Hindlimb muscle (tissue), 1 donor: Measurements from ENCODE around the gene MORF4L2. TPM values are rescaled to one million over a fixed set of nuclear protein-coding genes. Genes with fewer than 3 reads are reported as not detected.
"Not testable (repeated sequence)": the region's sequence is repeated elsewhere in the genome, so short reads cannot be mapped to it uniquely, and the experiment has no call there.

Experiments used
- DNase-seq: peaks from one replicate; pipeline ENCODE4 v3.0.0-alpha.2; 2013
- polyA plus RNA-seq: library from polyadenylated mRNA; unstranded; fragments of 120-200 nt; gene quantifications from one replicate; pipeline ENCODE4 v1.2.1, GENCODE V29; 2013; ENCODE audit not compliant: insufficient read length

Gene MORF4L2
- polyA plus RNA-seq, 1 donor, result 192 TPM

DNA sequence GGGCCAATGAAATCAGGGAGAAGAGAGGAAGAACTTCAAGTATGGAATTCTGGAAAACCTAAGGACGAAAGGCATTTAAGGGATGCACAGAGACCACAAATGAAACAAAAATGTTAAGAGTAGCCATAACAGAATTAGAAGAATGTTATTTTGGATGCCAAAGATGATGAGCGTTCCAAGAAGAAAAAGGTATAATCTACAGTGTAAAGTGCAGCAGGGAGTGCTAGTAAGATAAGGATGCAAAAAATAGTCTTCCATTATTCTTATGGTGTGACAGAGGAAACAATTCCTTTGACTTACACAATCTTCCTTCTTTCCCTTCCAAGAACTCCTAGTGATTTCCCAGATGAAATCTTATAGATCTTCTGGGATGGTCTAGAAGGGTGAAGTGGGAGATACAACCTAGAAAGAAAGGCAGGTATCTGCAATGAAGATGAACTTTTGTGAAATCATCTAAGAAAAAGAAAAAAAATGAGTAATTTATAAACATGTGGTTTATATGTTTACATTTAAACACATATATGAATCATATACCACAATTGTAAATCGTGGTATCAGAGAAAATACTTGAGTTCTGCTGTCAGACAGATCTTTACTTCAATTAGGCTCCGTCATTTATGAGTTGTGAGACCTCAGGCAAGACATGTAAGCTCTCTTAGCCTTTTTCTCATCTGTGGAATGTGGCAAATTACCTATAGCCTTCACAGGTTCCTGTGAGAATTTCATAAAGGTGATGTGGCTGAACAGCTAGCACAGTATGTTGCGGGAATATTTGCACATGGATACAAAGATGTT lies 8.1 kb downstream of the MORF4L2 start:
- DNase-seq, result no peak

DNA sequence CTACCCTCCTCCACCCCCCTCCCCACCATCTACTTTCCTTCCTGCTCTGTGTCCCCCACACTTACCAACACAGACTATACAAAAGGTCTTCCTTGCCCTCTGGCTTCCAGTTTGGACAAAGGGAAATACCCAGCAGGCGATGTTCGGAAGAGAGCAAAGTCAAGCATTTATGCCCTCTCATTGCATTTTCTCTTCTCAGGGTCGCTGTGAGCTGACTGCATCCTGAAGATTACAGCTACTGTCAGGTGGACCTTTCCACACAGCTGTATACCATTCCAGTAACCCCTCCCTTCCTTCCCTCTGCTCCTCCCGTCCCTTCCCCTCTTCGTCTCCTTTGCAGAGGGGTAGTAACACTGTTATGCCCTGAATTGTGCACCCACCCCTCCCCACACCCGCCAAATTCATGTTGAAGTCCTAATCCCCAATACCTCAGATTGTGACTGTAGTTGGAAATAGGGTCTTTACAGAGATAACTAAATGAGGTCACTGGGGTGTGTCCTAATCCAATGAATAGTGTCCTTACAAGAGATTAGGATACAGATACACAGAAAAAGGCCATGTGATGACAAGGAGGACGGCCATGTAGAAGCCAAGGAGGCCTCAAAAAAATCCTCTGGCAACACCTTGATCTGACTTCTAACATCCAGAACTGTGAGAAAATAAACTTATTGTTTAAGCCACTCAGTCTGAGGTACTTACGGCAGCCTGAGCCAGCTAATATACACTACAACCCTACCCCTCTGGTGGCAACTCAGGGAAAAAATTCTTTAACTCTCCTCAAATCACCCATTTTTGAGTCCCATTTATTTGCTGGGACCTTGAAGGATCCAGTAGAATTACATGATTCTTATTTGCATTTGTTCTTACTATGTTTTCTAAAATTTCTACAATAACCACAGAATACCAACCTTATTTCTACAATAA lies 11.7 kb downstream of the MORF4L2 start:
- DNase-seq, result no peak

DNA sequence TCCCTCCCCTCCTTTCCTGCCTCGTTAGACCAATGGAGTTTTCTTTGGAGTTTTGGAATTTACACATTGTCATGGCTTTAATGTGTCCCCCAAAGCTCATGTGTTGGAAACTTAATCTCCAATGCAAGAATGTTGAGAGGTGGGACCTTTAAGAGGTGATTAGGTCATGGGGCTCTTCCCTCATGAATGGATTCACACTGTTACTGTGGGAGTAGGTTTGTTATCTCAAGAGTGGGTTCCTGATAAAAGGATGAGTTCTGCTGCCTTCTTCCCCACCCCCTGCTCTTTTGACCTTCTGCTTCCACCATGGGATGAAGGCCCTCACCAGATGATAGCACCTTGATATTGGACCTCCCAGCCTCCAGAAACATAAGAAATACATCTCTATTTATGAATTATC lies 16.8 kb downstream of the MORF4L2 start:
- DNase-seq, result no peak

DNA sequence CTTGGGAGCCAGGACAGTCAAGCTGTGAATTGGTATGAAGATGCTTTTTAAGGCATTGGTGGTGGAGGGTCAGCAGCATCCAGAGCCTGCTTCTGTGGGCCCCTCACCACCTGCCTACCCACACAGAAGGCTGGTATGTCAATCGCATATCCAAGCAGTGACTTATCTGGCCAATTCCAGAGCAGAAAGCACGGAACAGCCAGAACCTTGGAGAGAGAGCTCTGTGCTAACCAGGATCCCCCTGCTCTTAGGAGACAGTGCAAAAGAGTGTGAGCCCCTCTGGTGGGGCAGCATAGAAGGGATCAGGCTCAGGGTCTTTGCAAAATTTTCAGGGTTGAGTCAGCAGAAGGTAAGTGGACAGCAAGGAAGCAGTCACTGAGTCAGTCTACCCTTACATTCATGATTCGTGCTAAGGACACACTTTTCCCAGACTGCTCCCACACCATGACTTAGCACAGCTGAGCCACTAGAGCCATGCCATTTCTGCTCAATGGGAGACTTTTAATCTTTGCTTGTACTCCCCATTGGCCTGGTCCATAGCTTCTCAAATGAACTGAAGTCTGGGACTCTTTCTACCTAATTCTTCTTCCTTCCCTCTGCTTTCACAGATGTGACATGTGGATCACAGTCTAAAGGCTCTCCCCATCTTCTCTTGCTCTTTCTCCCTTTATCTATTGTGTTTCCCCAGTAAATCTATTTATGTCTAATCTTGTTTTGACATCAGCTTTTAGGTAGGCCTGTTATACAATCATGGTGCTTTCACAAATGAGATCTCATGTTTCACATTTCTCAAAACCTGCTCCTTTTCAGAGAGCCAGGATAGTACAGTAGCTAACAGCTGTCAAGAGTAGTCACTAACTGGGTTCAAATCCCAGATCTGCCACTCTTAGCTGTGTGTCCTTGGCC lies 20.0 kb downstream of the MORF4L2 start:
- DNase-seq, result no peak

DNA sequence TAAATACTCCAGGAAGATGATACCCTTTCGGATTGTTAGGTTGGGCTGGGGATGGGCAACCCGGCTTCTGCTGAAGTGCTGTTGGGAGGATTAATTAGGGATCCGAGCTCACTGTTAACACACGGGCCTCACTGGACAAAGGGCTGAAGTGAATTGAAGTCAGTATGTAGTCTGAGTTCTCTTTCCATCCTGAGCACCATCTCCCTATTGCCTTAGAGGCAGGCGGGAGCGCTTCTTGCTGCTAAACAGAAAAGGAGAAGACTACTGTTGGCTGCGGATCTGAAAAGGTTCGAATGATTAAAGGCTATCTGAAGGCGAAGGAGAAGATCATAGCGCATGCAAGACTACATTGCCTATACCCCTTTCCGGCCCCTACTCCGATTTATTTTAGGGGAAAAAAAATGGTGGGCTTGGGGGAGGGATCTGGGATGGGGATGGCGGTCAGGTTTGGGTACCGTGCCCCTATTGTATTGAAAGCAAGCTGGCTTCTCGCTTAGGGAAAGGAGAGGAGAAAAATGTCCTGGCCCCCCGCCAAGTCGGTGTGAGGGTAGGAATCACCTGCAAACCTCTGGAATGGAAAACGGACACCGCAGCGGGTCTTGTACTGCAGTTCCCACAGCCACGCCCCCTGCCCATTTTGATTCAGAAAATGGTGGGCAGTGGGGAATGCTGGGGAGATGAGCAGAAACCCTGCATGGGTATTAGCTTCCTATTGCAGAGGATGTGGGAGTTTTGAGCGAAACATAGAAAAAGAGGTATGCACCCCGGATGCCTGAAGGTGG lies 22.3 kb downstream of the MORF4L2 start:
- DNase-seq, result no peak

DNA sequence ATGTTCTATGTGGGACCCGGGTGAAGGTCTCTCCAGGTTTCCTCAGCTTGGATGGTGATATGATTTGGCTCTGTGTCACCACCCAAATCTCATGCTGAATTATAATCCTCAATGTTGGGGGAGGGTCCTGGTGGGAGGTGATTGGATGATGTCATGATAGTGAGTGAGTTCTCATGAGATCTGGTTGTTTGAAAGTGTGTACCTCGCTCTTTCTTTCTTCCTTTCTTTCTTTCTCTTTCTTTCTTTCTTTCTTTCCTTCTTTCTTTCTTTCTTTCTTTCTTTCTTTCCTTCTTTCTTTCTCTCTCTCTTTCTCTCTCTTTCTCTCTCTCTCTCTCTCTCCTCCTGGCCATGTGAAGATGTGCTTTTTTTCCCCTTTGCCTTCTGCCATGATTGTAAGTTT lies 27.0 kb downstream of the MORF4L2 start:
- DNase-seq, result not testable (repeated sequence)

DNA sequence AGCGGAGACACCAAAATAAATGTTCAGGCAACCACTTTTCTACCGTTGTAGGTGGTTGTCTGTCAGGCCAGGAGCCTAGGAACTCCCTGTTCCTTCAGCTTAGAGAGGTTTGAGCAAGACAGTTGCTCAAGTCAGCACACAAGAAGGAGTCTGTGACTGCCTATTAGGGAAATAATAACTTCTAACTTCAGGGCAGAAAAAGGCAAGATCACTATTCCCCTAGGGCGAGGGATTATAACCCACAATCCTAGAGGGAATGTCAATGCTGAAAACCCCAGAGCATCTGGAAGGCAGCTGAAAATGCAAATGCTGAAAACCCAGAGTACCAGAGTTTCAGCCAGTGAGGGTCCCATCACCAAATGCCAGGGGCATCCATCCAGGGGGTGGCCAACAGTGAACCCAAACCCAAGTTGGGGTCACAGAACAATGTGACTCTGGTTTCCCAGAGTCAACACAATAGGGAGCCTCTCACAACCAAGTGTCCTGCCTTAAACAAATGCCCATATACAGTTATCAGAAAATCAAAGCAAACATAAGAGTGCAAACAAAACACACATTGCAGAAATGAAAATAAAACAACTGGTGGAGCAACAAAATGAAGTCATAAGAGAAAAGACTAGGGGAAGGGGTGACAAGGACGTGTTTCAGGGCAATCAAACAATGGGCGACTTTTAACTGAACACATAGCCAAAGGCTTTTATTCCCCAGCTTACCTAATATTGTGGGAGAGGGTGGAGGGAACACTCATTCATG lies 27.6 kb downstream of the MORF4L2 start:
- no peak for DNase-seq

DNA sequence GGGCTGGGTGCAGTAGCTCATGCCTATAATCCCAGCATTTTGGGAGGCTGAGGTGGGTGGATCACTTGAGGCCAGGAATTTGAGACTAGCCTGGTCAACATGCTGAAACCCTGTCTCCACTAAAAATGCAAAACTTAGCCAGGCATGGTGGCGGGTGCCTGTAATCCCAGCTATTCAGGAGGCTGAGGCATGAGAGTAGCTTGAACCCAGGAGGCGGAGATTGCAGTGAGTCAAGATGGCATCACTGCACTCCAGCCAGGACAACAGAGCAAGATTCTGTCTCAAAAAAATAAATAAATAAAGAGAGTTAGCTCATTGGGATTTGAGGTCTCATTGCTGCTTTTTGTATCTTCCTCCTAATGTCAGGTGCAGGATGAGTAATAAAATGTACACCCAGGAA lies 29.4 kb downstream of the MORF4L2 start:
- not testable (repeated sequence) for DNase-seq

DNA sequence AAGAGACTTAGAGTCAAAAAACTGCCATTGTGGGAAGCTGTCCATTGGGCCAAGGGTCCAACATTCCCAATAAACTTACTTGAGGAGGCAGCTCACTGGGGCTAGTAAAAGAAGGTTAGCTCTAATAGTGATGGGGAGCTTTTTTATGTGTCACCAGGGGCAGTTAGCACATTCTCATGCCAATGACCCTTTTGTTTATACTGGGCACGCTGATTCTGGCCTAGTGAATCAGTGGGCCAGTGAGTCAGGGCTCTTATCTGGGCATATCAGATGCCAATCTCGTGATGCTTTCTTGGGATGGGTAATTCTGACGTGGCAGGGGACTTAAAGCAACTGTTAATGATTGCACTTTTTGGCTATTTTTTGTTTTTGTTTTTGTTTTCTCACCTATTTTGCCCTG lies 29.9 kb downstream of the MORF4L2 start:
- no peak for DNase-seq

DNA sequence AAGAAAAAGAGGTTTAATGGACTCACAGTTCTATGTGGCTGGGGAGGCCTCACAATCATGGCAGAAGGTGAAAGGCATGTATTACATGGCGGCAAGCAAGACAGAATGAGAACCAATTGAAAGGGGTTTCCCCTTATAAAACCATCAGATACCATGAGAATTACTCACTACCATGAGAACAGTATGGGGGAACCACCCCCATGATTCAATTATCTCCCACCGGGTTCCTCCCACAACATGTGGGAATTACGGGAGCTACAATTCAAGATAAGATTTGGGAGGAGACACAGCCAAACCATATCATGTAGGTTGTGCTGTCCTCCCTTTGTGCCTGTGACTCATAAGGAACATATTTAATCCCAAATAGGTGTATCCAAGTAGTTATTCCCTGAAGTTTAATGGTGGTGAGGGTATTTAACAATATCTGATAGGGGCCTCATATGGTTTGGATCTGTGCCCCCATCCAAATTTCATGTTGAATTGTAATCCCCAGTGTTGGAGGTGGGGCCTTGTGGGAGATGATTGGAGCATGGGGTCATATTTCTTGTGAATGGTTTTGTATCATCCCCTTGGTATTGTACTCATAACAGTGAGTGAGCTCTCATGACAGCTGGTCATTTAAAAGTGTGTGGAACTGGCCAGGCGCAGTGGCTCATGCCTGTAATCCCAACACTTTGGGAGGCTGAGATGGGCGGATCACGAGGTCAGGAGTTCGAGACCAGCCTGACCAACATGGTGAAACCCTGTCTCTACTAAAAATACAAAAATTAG lies 31.1 kb downstream of the MORF4L2 start:
- not testable (repeated sequence) for DNase-seq

DNA sequence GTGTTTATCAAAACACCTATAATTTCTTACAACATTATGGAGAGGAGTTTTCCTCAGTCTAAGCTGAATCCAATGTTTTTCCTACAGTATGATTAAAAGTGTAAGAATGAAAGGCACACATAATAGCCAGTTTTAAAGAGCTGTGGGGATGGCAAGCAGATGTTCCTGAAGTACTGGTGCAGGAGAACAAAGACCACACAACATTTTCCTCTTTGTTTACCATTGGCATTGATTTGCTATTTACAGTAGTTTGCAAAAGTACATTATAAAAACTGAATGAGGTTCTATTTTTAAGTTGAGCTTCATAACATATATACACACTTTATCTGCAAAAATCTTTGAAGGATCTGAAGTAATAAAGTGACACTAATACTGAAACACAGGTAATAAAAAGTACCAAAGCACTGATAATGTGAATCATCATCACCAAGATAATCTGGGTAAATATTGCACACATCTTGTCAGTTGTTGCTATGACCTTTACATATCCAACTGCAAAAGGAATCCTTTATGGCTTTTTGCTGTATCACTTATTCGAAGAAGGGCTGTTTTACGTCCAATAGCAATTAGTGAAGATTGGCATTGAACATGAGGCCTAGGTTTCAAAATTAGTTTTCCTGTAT lies 35.2 kb downstream of the MORF4L2 start:
- no peak for DNase-seq

DNA sequence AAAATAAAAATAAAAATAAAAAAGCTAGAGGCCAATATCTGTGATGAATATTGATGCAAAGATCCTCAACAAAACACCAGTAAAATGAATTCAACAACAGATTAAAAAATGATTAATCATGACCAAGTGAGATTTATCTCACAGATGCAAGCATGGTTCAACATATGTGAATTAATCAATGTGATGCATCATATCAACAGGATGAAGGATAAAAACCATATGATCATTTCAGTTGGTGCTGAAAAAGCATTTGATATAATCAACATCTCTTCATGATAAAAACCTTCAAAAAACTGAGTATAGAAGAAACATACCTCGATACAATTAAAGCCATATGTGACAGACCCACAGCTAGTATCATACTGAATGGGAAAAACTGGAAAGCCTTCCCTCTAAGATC lies 38.9 kb downstream of the MORF4L2 start:
- no peak for DNase-seq

DNA sequence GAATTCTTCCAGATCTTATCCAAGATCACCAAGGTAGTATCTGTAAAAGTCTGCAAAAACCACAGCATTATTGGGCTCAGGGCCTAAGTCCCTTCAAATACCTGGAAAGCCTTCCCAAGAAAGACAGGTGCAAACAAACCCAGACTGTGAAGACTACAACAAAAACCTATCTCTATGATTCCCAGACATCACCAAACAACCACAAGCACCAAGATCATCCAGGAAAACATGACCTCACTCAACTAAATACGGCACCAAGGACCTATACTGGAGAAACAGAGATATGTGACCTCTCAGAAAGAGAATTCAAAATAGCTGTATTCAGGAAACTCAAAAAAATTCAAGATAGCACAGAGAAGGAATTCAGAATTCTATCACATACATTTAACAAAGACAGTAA lies 42.4 kb downstream of the MORF4L2 start:
- no peak for DNase-seq

DNA sequence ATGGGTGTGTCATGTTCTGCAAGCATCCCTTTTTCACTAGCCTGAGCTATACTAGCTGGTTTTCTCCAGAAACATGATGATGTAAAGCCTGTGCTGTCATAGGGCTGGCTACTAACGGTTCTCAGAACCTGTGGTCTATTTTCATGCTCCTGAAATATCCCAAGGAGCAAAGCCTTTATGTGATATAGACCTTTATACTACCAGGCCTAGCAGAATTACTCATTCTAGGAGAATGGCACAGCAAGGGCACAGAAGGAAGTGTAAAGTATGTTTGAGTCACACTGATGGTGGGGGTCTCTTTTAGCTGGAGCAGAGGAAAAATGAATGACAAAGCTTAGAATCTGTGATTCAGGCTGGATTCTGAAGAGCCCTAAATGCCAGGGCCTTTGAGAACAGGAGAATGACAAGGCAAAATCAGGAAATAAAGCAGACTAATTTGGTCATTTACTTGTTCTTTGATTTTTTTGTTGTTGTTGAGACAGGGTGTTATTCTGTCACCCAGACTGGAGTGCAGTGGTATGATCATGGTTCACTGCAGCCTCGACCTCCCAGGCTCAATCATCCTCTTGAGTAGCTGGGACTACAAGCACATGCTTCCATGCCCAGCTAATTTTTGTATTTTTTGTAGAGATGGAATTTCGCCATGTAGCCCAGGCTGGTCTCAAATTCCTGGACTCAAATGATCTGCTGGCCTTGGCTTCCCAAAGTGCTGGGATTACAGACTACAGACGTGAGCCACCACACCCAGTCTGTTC lies 45.9 kb downstream of the MORF4L2 start:
- DNase-seq, result no peak

DNA sequence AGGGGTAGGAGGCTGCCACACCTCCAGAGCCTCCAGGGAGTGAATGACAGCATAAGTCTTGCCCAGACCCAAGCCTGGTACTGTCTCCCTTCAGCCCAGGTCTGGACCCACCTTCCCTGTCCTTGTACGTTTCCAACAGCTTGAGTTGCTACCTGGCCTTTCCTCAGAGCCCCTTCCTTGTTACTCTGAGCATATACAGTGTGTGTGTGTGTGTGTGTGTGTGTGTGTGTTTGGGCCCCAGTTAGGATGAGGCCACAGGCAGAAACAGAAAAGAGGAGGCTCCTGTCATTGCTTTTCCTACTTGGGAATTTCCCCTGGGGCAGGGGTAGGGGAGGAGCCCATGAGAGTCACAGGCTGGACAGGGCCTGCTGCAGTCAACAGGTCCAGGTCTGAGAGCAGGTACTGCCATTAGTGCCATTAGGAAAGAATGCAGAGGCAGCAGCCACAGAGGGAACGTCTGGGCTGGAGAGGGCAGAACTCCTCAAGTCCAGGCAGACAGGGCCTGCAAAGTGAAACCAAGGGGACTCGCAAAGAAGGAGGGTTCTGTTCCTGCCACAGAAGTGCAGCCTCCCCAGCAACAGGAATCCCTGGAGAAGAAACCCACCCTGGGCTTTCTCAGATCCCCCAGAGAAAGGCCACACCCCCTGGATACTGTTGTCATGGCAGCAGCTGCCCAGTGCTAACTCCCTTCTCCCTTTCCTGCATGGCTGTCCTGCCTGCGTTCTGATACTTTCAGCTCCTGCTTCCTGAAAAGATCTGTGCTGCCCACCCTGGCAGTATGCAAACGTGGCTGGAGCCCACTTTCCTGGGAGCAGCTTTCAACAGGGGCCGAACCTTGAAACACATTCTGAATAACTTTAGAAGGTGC lies 47.8 kb downstream of the MORF4L2 start:
- DNase-seq, result not testable (repeated sequence)

DNA sequence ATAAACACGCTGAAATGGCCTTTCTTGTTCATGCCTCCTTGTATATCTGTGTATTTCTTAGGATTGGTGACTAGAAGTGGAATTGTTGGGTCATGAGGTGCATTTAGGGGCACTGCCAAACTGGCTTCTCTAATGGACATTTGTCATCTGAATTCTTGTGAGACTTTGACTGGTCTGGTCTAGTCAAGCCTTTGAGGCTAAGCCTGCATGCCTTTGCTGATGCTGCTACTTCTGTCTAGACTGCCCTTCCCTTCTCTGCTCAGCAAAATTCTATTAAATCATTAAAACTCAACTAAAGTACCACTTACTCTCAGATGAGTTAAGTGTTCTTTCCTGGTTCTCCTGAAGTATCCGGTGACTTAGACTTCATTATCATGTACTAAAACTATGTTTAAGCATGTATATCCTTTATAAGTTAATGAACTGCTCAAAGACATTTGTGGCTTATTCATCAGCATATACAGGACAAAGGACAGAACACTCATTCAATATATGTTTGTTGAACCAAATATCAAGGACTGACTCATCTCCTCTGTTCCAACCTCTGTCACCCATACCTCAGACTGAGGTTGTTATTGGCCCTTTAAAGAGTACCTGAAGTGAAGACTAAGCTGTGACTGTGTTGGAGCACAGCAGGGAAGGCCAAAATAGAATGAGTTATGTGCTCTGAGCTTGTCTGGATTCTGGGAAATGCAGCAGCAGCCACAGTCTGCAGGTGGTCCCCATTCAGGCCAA lies 48.7 kb downstream of the MORF4L2 start:
- no peak for DNase-seq

DNA sequence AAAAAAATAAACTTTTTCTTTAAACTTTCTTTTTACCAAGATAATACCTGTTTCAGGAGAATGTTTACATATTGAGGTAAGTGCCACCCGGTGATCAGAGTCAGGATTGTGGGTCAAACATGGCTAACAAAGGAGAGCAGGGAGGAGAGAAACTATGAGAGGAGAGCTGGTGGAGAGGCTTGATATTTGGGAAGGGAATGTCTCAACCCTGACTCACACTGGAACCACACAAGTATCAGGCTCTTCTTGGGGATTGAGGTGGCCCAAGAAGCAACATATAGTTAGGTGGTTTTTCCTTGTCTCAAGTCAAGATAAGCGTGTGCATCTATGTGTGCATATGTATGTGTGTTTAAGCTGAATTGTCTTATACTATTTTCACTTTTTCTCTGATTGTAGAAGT lies 51.1 kb downstream of the MORF4L2 start:
- DNase-seq, result no peak
